Pancreas (tissue), 10 donors: ENCODE measurements around the gene DNAJC7. TPM values are rescaled to one million over a fixed set of nuclear protein-coding genes. Genes with fewer than 3 reads are reported as not detected.

Experiments used
- ATAC-seq, 4 donors: fragments of 200-7000 bp; cut with Tn5 transposase; one replicate each; pipeline versions ENCODE4 v1.8.0 to v1.9.1; 2020; ENCODE audit warnings: mild to moderate bottlenecking in 4 of 4, moderate library complexity in 4 of 4
- DNase-seq, 6 donors: peaks; one replicate each; pipeline ENCODE4 v3.0.0-alpha.2; 2020
- FAIRE-seq: peaks from 2 replicates; lab custom pipeline; 2012; peaks lifted over from hg19 to GRCh38; lab: Jason Lieb, UNC
- H3K27ac ChIP-seq, 4 donors: fragments of 200-600 bp; sonication (generic); 1 replicate in 3 of 4; 2 replicates in 1 of 4; pipeline versions ENCODE4 v1.5.0 to v1.8.0; 2020
- H3K27me3 ChIP-seq, 4 donors: fragments of 200-600 bp; one replicate each; pipeline ENCODE4 v1.8.0; 2021
- H3K36me3 ChIP-seq, 3 donors: fragments of 200-600 bp; sonication (generic) in 1 of 3; one replicate each; pipeline versions ENCODE4 v1.5.0 to v1.8.0; 2020 to 2021
- H3K4me1 ChIP-seq, 3 donors: fragments of 200-600 bp; one replicate each; pipeline ENCODE4 v1.8.0; 2021
- H3K4me3 ChIP-seq, 4 donors: fragments of 200-600 bp; sonication (generic) in 2 of 4; one replicate each; pipeline versions ENCODE4 v1.5.0 to v1.8.0; 2020 to 2021
- H3K9me3 ChIP-seq, 4 donors: fragments of 200-600 bp; one replicate each; pipeline ENCODE4 v1.8.0; 2021
- CTCF ChIP-seq, 4 donors: fragments of 200-600 bp; sonication (generic) in 3 of 4; IDR thresholded peaks; one replicate each; pipeline versions ENCODE4 v1.5.0 to v1.8.0; 2021; ENCODE audit warnings: antibody characterized with exemption in 4 of 4
- WGBS, 2 donors: extraction: QIAGEN DNeasy Blood & Tissue Kit; methylation state at CpG; one replicate each; pipeline ENCODE4 v1.1.7; 2013; 5-methylcytosine and 5-hydroxymethylcytosine counted together
- intact Hi-C, 3 donors: fragments of 100-400 bp; cut with DNase I; formaldehyde crosslinking; loops; one replicate each; pipeline versions ENCODE4 v1.11.1 to v1.14.2; 2022
- polyA plus RNA-seq, 2 donors: library from polyadenylated mRNA; stranded (reverse); fragments of 200-250 nt; gene quantifications; one replicate each; pipeline ENCODE4 v1.2.3, GENCODE V29; 2013
- total RNA-seq, 6 donors: library from RNA; stranded (reverse); fragmentation: NEBNext Ultra II Directional in 4 of 6; extraction: Animal tissue kit (Norgen Biotek cat#: 25700) in 4 of 6; gene quantifications; one replicate each; pipeline versions ENCODE4 v1.2.1 to v1.2.4, GENCODE V29; 2021 to 2023
- donor health status: healthy with polysubstance abuse.
- donor health status: DM: no; HTN: no; CAD: no; lungs with moderate emphysema.
- donor health status: DM: no; HTN: no; CAD: no.
- donor health status: control.
- donor health status: control.
- donor health status: Bipolar disorder and iron deficiency.
- donor health status: DM: yes; HTN: yes; CAD: no.
- donor health status: DM: no; HTN: no; CAD: no.
- donor health status: DM: no; HTN: no; CAD: no.
- donor health status: DM: yes; HTN: yes; CAD: no.

The DNAJC7 gene
- total and polyA plus RNA-seq, 8 donors: 32.2 to 63.6 (median 38.4) TPM

- DNase-seq: no peak
- no peak for TF ChIP-seq CTCF (IDR thresholded peaks at IDR 0.05)
- 92 to 95% methylated on average over 5 of the region's 5 CpGs for WGBS, 2 donors
- no peak for ATAC-seq
- peaks cover 8 to 18% (median 15%) of the 10 kb centered on the region in 3 donors for H3K4me1 ChIP-seq
- no peaks in the 10 kb centered on the region for H3K36me3 ChIP-seq
- no peak for FAIRE-seq
- intact Hi-C loops: no loop called here
- no peak overlapping the region for H3K4me3 ChIP-seq
- H3K9me3 ChIP-seq: no peaks in the 10 kb centered on the region
- H3K27me3 ChIP-seq: no peaks in the 10 kb centered on the region
- H3K27ac ChIP-seq: no peak overlapping the region
Observed at GRCh38 chr17:41941168-41941567, 76.1 kb downstream of the DNAJC7 start.

- FAIRE-seq (no peak), ATAC-seq (no peak), DNase-seq (no peak)
- Histone ChIP-seq H3K27ac (no peak overlapping the region), H3K4me3 (no peak overlapping the region), H3K4me1 (peaks cover 8 to 16% (median 15%) of the 10 kb centered on the region in 3 donors), H3K36me3 (no peaks in the 10 kb centered on the region), H3K9me3 (no peaks in the 10 kb centered on the region), H3K27me3 (no peaks in the 10 kb centered on the region)
- intact Hi-C loops: no loop called here
- no peak for TF ChIP-seq CTCF (IDR thresholded peaks at IDR 0.05)
- 85 to 95% methylated on average over 6 of the region's 6 CpGs for WGBS, 2 donors
Observed at GRCh38 chr17:41939693-41940090, 77.5 kb downstream of the DNAJC7 start.

GRCh38 chr17:41939044-41939692, 78.1 kb downstream of the DNAJC7 start:
- FAIRE-seq (no peak), DNase-seq (no peak), ATAC-seq (no peak)
- 84 to 92% methylated on average over 4 of the region's 4 CpGs for WGBS, 2 donors
- no peaks in the 10 kb centered on the region for H3K36me3 ChIP-seq
- intact Hi-C loops: no loop called here
- no peaks in the 10 kb centered on the region for H3K9me3 ChIP-seq
- no peak overlapping the region for H3K27ac ChIP-seq
- H3K4me1 ChIP-seq: peaks cover 8 to 15% (median 13%) of the 10 kb centered on the region in 3 donors
- H3K4me3 ChIP-seq: no peak overlapping the region
- no peak for TF ChIP-seq CTCF (IDR thresholded peaks at IDR 0.05)
- H3K27me3 ChIP-seq: no peaks in the 10 kb centered on the region

GRCh38 chr17:41937970-41938954, 79.0 kb downstream of the DNAJC7 start:
- no peaks in the 10 kb centered on the region for H3K9me3 ChIP-seq
- H3K4me1 ChIP-seq: peaks cover 8 to 15% (median 13%) of the 10 kb centered on the region in 3 donors
- H3K4me3 ChIP-seq: no peak overlapping the region
- H3K27ac ChIP-seq: peak overlapping the region in 2 of 4 donors; percentile 2 to 50
- no peaks in the 10 kb centered on the region for H3K36me3 ChIP-seq
- 60 to 70% methylated on average over 19 of the region's 19 CpGs for WGBS, 2 donors
- peak; percentile 86 to 97 (median 90) for ATAC-seq
- no peak for FAIRE-seq
- intact Hi-C loops: no loop called here
- DNase-seq: peak; percentile 63 to 86 (median 74)
- no peak for TF ChIP-seq CTCF (IDR thresholded peaks at IDR 0.05)
- H3K27me3 ChIP-seq: no peaks in the 10 kb centered on the region
